ENCODE data around the gene DPEP2.

Gene DPEP2

GRCh38 chr16:67971111-67971510 is 28.2 kb downstream of the DPEP2 start:
- DNase-seq (ENCODE audit: low read depth) = no peak
- no peak for TF ChIP-seq CTCF (IDR thresholded peaks at IDR 0.05; ENCODE audit: low read depth, low read length, missing control alignments)
- no peak overlapping the region for H3K4me3 ChIP-seq (ENCODE audit: low read depth, low read length)

GRCh38 chr16:67969254-67970039 is 29.8 kb downstream of the DPEP2 start:
- H3K4me3 ChIP-seq (ENCODE audit: low read depth, low read length) = peak overlapping the region; percentile 85
- DNase-seq (ENCODE audit: low read depth) = no peak
- TF ChIP-seq CTCF (IDR thresholded peaks at IDR 0.05; ENCODE audit: low read depth, low read length, missing control alignments) = no peak

- TF ChIP-seq CTCF (IDR thresholded peaks at IDR 0.05; ENCODE audit: low read depth, low read length, missing control alignments) = no peak
- DNase-seq (ENCODE audit: low read depth) = peak; percentile 55
- peak within 1 kb of the TSS; percentile 85 for H3K4me3 ChIP-seq (ENCODE audit: low read depth, low read length)
These were observed 30.7 kb downstream of the DPEP2 start, which contains the start of gene SLC12A4 for GRCh38 chr16:67968400-67969253. Gene SLC12A4, minus strand, starts transcription at chr16:67968637. Its CDS starts 84 bp downstream, at chr16:67968553.

- H3K4me3 ChIP-seq (ENCODE audit: low read depth, low read length) = peak overlapping the region; percentile 85
- no peak for TF ChIP-seq CTCF (IDR thresholded peaks at IDR 0.05; ENCODE audit: low read depth, low read length, missing control alignments)
- no peak for DNase-seq (ENCODE audit: low read depth)
These were observed 31.3 kb downstream of the DPEP2 start for GRCh38 chr16:67967958-67968399.

- no peak for TF ChIP-seq CTCF (IDR thresholded peaks at IDR 0.05; ENCODE audit: low read depth, low read length, missing control alignments)
- H3K4me3 ChIP-seq (ENCODE audit: low read depth, low read length) = peak overlapping the region; percentile 85
- no peak for DNase-seq (ENCODE audit: low read depth)
These were observed 31.9 kb downstream of the DPEP2 start for GRCh38 chr16:67967183-67967957.

- no peak for TF ChIP-seq CTCF (IDR thresholded peaks at IDR 0.05; ENCODE audit: low read depth, low read length, missing control alignments)
- DNase-seq (ENCODE audit: low read depth) = no peak
- H3K4me3 ChIP-seq (ENCODE audit: low read depth, low read length) = peak overlapping the region; percentile 85
These were observed 32.6 kb downstream of the DPEP2 start for GRCh38 chr16:67966549-67967182.

All from GM12864 (cell line).